Naive thymus-derived CD4-positive, alpha-beta T cell (primary cell): ENCODE data around the gene AUNIP. TPM values are rescaled to one million over a fixed set of nuclear protein-coding genes. Genes with fewer than 3 reads are reported as not detected.

Experiments
- ATAC-seq: fragments of 150-1000 bp; cut with Tn5 transposase; 2 replicates; pipeline ENCODE4 v1.10.0; 2021; ENCODE audit warnings: mild to moderate bottlenecking, moderate library complexity
- CTCF ChIA-PET: fragments of 350-600 bp; sonication (Branson Sonifier 250); formaldehyde crosslinking; loops from one replicate; lab custom pipeline; 2021; ENCODE audit warnings: antibody characterized with exemption; lab: Charles Lee
- POLR2A ChIA-PET: fragments of 350-600 bp; sonication (Branson Sonifier 250); formaldehyde crosslinking; loops from one replicate; lab custom pipeline; 2021; ENCODE audit warnings: antibody characterized with exemption, inconsistent platforms; lab: Charles Lee
- DNase-seq, 9 donors: peaks; one replicate each; pipeline versions ENCODE4 v3.0.0 to v3.0.0-alpha.2; 2020 to 2022; ENCODE audit warnings: mixed read lengths in 1 of 9
- H3K27ac ChIP-seq: one replicate; pipeline ENCODE4 v1.7.0; 2013; ENCODE audit warnings: mild to moderate bottlenecking, low read depth, low read length, moderate library complexity
- H3K27me3 ChIP-seq, 2 donors: one replicate each; pipeline ENCODE4 v1.7.0; 2013; ENCODE audit warnings: low read length in 2 of 2, mild to moderate bottlenecking in 2 of 2, moderate library complexity in 2 of 2; ENCODE audit not compliant: control insufficient read depth in 2 of 2, insufficient read depth in 2 of 2
- H3K36me3 ChIP-seq, 3 experiments: 1 replicate in 2 of 3; 2 replicates in 1 of 3; pipeline ENCODE4 v1.7.0; 2013; ENCODE audit warnings: low read length in 3 of 3, mild to moderate bottlenecking in 3 of 3, moderate library complexity in 1 of 3; ENCODE audit not compliant: insufficient read depth in 3 of 3, control insufficient read depth in 2 of 3
- H3K4me1 ChIP-seq, 2 donors: one replicate each; pipeline ENCODE4 v1.7.0; 2013; ENCODE audit warnings: low read length in 2 of 2, mild to moderate bottlenecking in 2 of 2, moderate library complexity in 1 of 2; ENCODE audit not compliant: control insufficient read depth in 2 of 2, insufficient read depth in 2 of 2
- H3K4me3 ChIP-seq: 2 replicates; pipeline ENCODE4 v1.7.0; 2013; ENCODE audit warnings: mild to moderate bottlenecking, low read length
- H3K9me3 ChIP-seq, 3 experiments: 1 replicate in 2 of 3; 2 replicates in 1 of 3; pipeline ENCODE4 v1.7.0; 2013; ENCODE audit warnings: low read length in 3 of 3; ENCODE audit not compliant: control insufficient read depth in 2 of 3
- H3K27ac Mint-ChIP-seq, 9 donors: one replicate each; pipeline ENCODE4 v1.8.0; 2020 to 2022; ENCODE audit warnings: mixed read lengths in 9 of 9, mild to moderate bottlenecking in 8 of 9, moderate library complexity in 5 of 9, inconsistent platforms in 2 of 9
- H3K27me3 Mint-ChIP-seq, 5 donors: one replicate each; pipeline ENCODE4 v1.8.0; 2021 to 2022; ENCODE audit warnings: mixed read lengths in 5 of 5, mild to moderate bottlenecking in 1 of 5
- H3K36me3 Mint-ChIP-seq, 5 donors: one replicate each; pipeline ENCODE4 v1.8.0; 2020 to 2022; ENCODE audit warnings: mixed read lengths in 5 of 5, mild to moderate bottlenecking in 3 of 5, inconsistent platforms in 1 of 5
- H3K4me1 Mint-ChIP-seq, 7 donors: one replicate each; pipeline ENCODE4 v1.8.0; 2020 to 2022; ENCODE audit warnings: mixed read lengths in 7 of 7, mild to moderate bottlenecking in 3 of 7, inconsistent platforms in 1 of 7
- H3K4me3 Mint-ChIP-seq, 10 donors: one replicate each; pipeline ENCODE4 v1.8.0; 2020 to 2022; ENCODE audit warnings: mild to moderate bottlenecking in 10 of 10, mixed read lengths in 10 of 10, moderate library complexity in 6 of 10, inconsistent platforms in 2 of 10
- H3K9me3 Mint-ChIP-seq, 11 donors: one replicate each; pipeline ENCODE4 v1.8.0; 2020 to 2022; ENCODE audit warnings: mixed read lengths in 11 of 11, mild to moderate bottlenecking in 4 of 11, inconsistent platforms in 1 of 11, moderate library complexity in 1 of 11
- intact Hi-C, 2 donors: fragments of 100-400 bp; cut with micrococcal nuclease; formaldehyde crosslinking; loops; one replicate each; pipeline ENCODE4 v1.15.1; 2023
- polyA plus RNA-seq, 2 donors: library from polyadenylated mRNA; unstranded; fragments of 300-500 nt; fragmentation: Illumina TruSeq; gene quantifications; one replicate each; pipeline ENCODE4 v1.2.3, GENCODE V29; 2021
- total RNA-seq, 6 experiments: library from RNA in 5 of 6; stranded (reverse) in 5 of 6; gene quantifications; 1 replicate in 5 of 6; 2 replicates in 1 of 6; pipeline ENCODE4 v1.2.3 and lab custom pipeline; 2021 to 2026

The AUNIP gene
- total and polyA plus RNA-seq, 7 experiments from 2014 or later: 0.83 to 4.3 TPM; not detected in 5

GRCh38 chr1:25804964-25805862, 54.0 kb downstream of the AUNIP start:
- intact Hi-C loops: no loop called here
- peaks cover 0 to 26% (median 0%) of the 10 kb centered on the region in 5 donors for H3K27me3 Mint-ChIP-seq
- DNase-seq (no peak), ATAC-seq (no peak)
- CTCF ChIA-PET: interaction anchor here (1.4 kb wide), 1 partner anchor 284 kb away, joined by 6 read pairs; no protein-coding TSS in a partner anchor
- POLR2A ChIA-PET: interaction anchor here (1.0 to 4.9 kb wide), 2 partner anchors 14 to 233 kb away, joined by 3 to 25 read pairs; partner anchors contain the start of gene MTFR1L
- H3K4me3 Mint-ChIP-seq: peak overlapping the region in 1 of 10 donors; percentile 47
- no peaks in the 10 kb centered on the region for H3K9me3 Mint-ChIP-seq
- Histone ChIP-seq H3K27ac (no peak overlapping the region), H3K9me3 (no peaks in the 10 kb centered on the region), H3K27me3 (no peaks in the 10 kb centered on the region), H3K4me3 (no peak overlapping the region), H3K36me3 (peaks cover 0 to 52% (median 0%) of the 10 kb centered on the region in 3 experiments), H3K4me1 (peaks cover 10 to 24% of the 10 kb centered on the region in 2 donors)
- H3K27ac Mint-ChIP-seq: peak overlapping the region in 1 of 9 donors; percentile 56
- H3K4me1 Mint-ChIP-seq: peaks cover 20 to 54% (median 47%) of the 10 kb centered on the region in 7 donors
- H3K36me3 Mint-ChIP-seq: peaks cover 0 to 25% (median 4%) of the 10 kb centered on the region in 5 donors

GRCh38 chr1:25804244-25804963, 54.9 kb downstream of the AUNIP start:
- H3K9me3 Mint-ChIP-seq: peaks cover 0 to 1% (median 0%) of the 10 kb centered on the region in 11 donors
- peaks cover 0 to 26% (median 0%) of the 10 kb centered on the region in 5 donors for H3K27me3 Mint-ChIP-seq
- ChIA-PET CTCF (interaction anchor here (0.8 to 3.6 kb wide), 3 partner anchors 185 to 284 kb away, joined by 3 to 24 read pairs (median 6); no protein-coding TSS in a partner anchor), POLR2A (interaction anchor here (4.9 kb wide), 1 partner anchor 15 kb away, joined by 25 read pairs; the partner anchor contains the start of gene MTFR1L)
- ATAC-seq: no peak
- no peaks in the 10 kb centered on the region for H3K9me3 ChIP-seq
- peaks cover 10 to 28% of the 10 kb centered on the region in 2 donors for H3K4me1 ChIP-seq
- no peaks in the 10 kb centered on the region for H3K27me3 ChIP-seq
- H3K4me3 Mint-ChIP-seq: peak overlapping the region in 1 of 10 donors; percentile 47
- no peak overlapping the region for H3K27ac Mint-ChIP-seq
- no peak overlapping the region for H3K27ac ChIP-seq
- peaks cover 0 to 25% (median 4%) of the 10 kb centered on the region in 5 donors for H3K36me3 Mint-ChIP-seq
- intact Hi-C loops: no loop called here
- no peak overlapping the region for H3K4me3 ChIP-seq
- peaks cover 0 to 44% (median 0%) of the 10 kb centered on the region in 3 experiments for H3K36me3 ChIP-seq
- no peak for DNase-seq
- peaks cover 23 to 58% (median 51%) of the 10 kb centered on the region in 7 donors for H3K4me1 Mint-ChIP-seq

GRCh38 chr1:25803368-25803767, 55.9 kb downstream of the AUNIP start:
- Mint-ChIP-seq H3K9me3 (peaks cover 0 to 1% (median 0%) of the 10 kb centered on the region in 11 donors), H3K4me1 (peaks cover 24 to 68% (median 59%) of the 10 kb centered on the region in 7 donors), H3K36me3 (peaks cover 0 to 21% (median 4%) of the 10 kb centered on the region in 5 donors), H3K27ac (peak overlapping the region in 4 of 9 donors; percentile 2 to 55 (median 28)), H3K4me3 (peak overlapping the region in 4 of 10 donors; percentile 40 to 86 (median 58)), H3K27me3 (peaks cover 0 to 26% (median 0%) of the 10 kb centered on the region in 5 donors)
- intact Hi-C loops: no loop called here
- POLR2A ChIA-PET: interaction anchor here (1.0 to 4.9 kb wide), 5 partner anchors 16 to 194 kb away, joined by 3 to 25 read pairs (median 4); partner anchors contain the start of gene MTFR1L
- peaks cover 0 to 33% (median 0%) of the 10 kb centered on the region in 3 experiments for H3K36me3 ChIP-seq
- H3K4me3 ChIP-seq: no peak overlapping the region
- DNase-seq: no peak
- no peaks in the 10 kb centered on the region for H3K27me3 ChIP-seq
- CTCF ChIA-PET: interaction anchor here (0.6 to 3.6 kb wide), 8 partner anchors 184 to 287 kb away, joined by 3 to 24 read pairs (median 3); no protein-coding TSS in a partner anchor
- H3K4me1 ChIP-seq: peaks cover 10 to 36% of the 10 kb centered on the region in 2 donors
- no peaks in the 10 kb centered on the region for H3K9me3 ChIP-seq
- ATAC-seq: no peak
- H3K27ac ChIP-seq: no peak overlapping the region

GRCh38 chr1:25802915-25803314, 56.3 kb downstream of the AUNIP start:
- H3K4me1 Mint-ChIP-seq: peaks cover 26 to 72% (median 63%) of the 10 kb centered on the region in 7 donors
- peaks cover 0 to 21% (median 4%) of the 10 kb centered on the region in 5 donors for H3K36me3 Mint-ChIP-seq
- ChIA-PET CTCF (interaction anchor here (0.6 to 3.6 kb wide), 9 partner anchors 89 to 286 kb away, joined by 3 to 24 read pairs (median 3); no protein-coding TSS in a partner anchor), POLR2A (interaction anchor here (0.6 to 4.9 kb wide), 9 partner anchors 17 to 231 kb away, joined by 3 to 25 read pairs (median 3); partner anchors contain the start of gene MTFR1L)
- Histone ChIP-seq H3K9me3 (no peaks in the 10 kb centered on the region), H3K4me1 (peaks cover 12 to 40% of the 10 kb centered on the region in 2 donors), H3K27me3 (no peaks in the 10 kb centered on the region), H3K4me3 (no peak overlapping the region), H3K27ac (no peak overlapping the region), H3K36me3 (peaks cover 0 to 29% (median 0%) of the 10 kb centered on the region in 3 experiments)
- ATAC-seq: peak; percentile 30
- H3K4me3 Mint-ChIP-seq: peak overlapping the region; percentile 19 to 90 (median 63)
- peak in 1 of 9 donors; percentile 39 for DNase-seq
- H3K27me3 Mint-ChIP-seq: peaks cover 0 to 26% (median 0%) of the 10 kb centered on the region in 5 donors
- H3K27ac Mint-ChIP-seq: peak overlapping the region in 6 of 9 donors; percentile 2 to 61 (median 42)
- intact Hi-C loops: no loop called here
- peaks cover 0 to 1% (median 0%) of the 10 kb centered on the region in 11 donors for H3K9me3 Mint-ChIP-seq

GRCh38 chr1:25800703-25801377, 58.4 kb downstream of the AUNIP start:
- Histone ChIP-seq H3K36me3 (peaks cover 0 to 11% (median 0%) of the 10 kb centered on the region in 3 experiments), H3K4me1 (peaks cover 32 to 59% of the 10 kb centered on the region in 2 donors), H3K9me3 (no peaks in the 10 kb centered on the region), H3K27ac (peak overlapping the region; percentile 61), H3K4me3 (peak overlapping the region; percentile 47), H3K27me3 (no peaks in the 10 kb centered on the region)
- DNase-seq: no peak
- H3K4me3 Mint-ChIP-seq: peak overlapping the region; percentile 74 to 90 (median 84)
- H3K36me3 Mint-ChIP-seq: peaks cover 0 to 11% (median 4%) of the 10 kb centered on the region in 5 donors
- no peak for ATAC-seq
- POLR2A ChIA-PET: interaction anchor here (0.6 to 4.9 kb wide), 15 partner anchors 9 to 296 kb away, joined by 3 to 25 read pairs (median 3); partner anchors contain the start of gene MTFR1L
- H3K4me1 Mint-ChIP-seq: peaks cover 42 to 89% (median 82%) of the 10 kb centered on the region in 7 donors
- H3K9me3 Mint-ChIP-seq: peaks cover 0 to 3% (median 0%) of the 10 kb centered on the region in 11 donors
- intact Hi-C loops: no loop called here
- H3K27ac Mint-ChIP-seq: peak overlapping the region; percentile 15 to 92 (median 79)
- H3K27me3 Mint-ChIP-seq: peaks cover 0 to 33% (median 0%) of the 10 kb centered on the region in 5 donors
- CTCF ChIA-PET: interaction anchor here (0.6 to 4.1 kb wide), 7 partner anchors 10 to 280 kb away, joined by 3 to 32 read pairs (median 5); no protein-coding TSS in a partner anchor
